Stimulated activated naive CD8-positive, alpha-beta T cell treated with anti-CD3 and anti-CD28 coated beads, Interleukin-15, Interleukin-2, amounts not matched to agents 100 ng/mL and 50 ng/mL, for 24 hours (primary cell): ENCODE results near the gene TSHZ3.

Source experiments
- H3K27ac Mint-ChIP-seq: one replicate; pipeline ENCODE4 v1.8.0; 2021; ENCODE audit warnings: mild to moderate bottlenecking, mixed read lengths
- H3K27me3 Mint-ChIP-seq: one replicate; pipeline ENCODE4 v1.8.0; 2021; ENCODE audit warnings: mixed read lengths
- H3K36me3 Mint-ChIP-seq: one replicate; pipeline ENCODE4 v1.8.0; 2021; ENCODE audit warnings: low read depth, mixed read lengths
- H3K4me1 Mint-ChIP-seq: one replicate; pipeline ENCODE4 v1.8.0; 2021; ENCODE audit warnings: low read depth, mixed read lengths
- H3K4me3 Mint-ChIP-seq: one replicate; pipeline ENCODE4 v1.8.0; 2021; ENCODE audit warnings: mild to moderate bottlenecking, mixed read lengths
- H3K9me3 Mint-ChIP-seq: one replicate; pipeline ENCODE4 v1.8.0; 2021; ENCODE audit warnings: mixed read lengths

The TSHZ3 gene

GRCh38 chr19:31254180-31254551 is 95.1 kb downstream of the TSHZ3 start:
- no peaks in the 10 kb centered on the region for H3K36me3 Mint-ChIP-seq
- H3K27ac Mint-ChIP-seq, result no peak overlapping the region
- H3K27me3 Mint-ChIP-seq, result peaks cover 5% of the 10 kb centered on the region
- no peak overlapping the region for H3K4me3 Mint-ChIP-seq
- no peaks in the 10 kb centered on the region for H3K9me3 Mint-ChIP-seq
- H3K4me1 Mint-ChIP-seq, result no peaks in the 10 kb centered on the region

- no peak overlapping the region for H3K4me3 Mint-ChIP-seq
- H3K9me3 Mint-ChIP-seq, result no peaks in the 10 kb centered on the region
- H3K36me3 Mint-ChIP-seq, result no peaks in the 10 kb centered on the region
- no peak overlapping the region for H3K27ac Mint-ChIP-seq
- peaks cover 5% of the 10 kb centered on the region for H3K27me3 Mint-ChIP-seq
- H3K4me1 Mint-ChIP-seq, result no peaks in the 10 kb centered on the region
These were observed 95.6 kb downstream of the TSHZ3 start for GRCh38 chr19:31253526-31254179.

GRCh38 chr19:31252441-31252840 is 96.8 kb downstream of the TSHZ3 start:
- H3K27me3 Mint-ChIP-seq, result peaks cover 10% of the 10 kb centered on the region
- no peak overlapping the region for H3K27ac Mint-ChIP-seq
- no peaks in the 10 kb centered on the region for H3K9me3 Mint-ChIP-seq
- no peaks in the 10 kb centered on the region for H3K36me3 Mint-ChIP-seq
- no peak overlapping the region for H3K4me3 Mint-ChIP-seq
- no peaks in the 10 kb centered on the region for H3K4me1 Mint-ChIP-seq

- no peak overlapping the region for H3K4me3 Mint-ChIP-seq
- H3K4me1 Mint-ChIP-seq, result no peaks in the 10 kb centered on the region
- no peaks in the 10 kb centered on the region for H3K9me3 Mint-ChIP-seq
- H3K27ac Mint-ChIP-seq, result no peak overlapping the region
- H3K36me3 Mint-ChIP-seq, result no peaks in the 10 kb centered on the region
- H3K27me3 Mint-ChIP-seq, result peaks cover 14% of the 10 kb centered on the region
These were observed 100.0 kb downstream of the TSHZ3 start for GRCh38 chr19:31249217-31249616.

- H3K27me3 Mint-ChIP-seq, result peaks cover 27% of the 10 kb centered on the region
- H3K36me3 Mint-ChIP-seq, result no peaks in the 10 kb centered on the region
- no peak overlapping the region for H3K27ac Mint-ChIP-seq
These were observed 113.4 kb downstream of the TSHZ3 start for GRCh38 chr19:31235806-31236205.

GRCh38 chr19:31233295-31233800 is 115.9 kb downstream of the TSHZ3 start:
- H3K36me3 Mint-ChIP-seq, result no peaks in the 10 kb centered on the region
- H3K9me3 Mint-ChIP-seq, result no peaks in the 10 kb centered on the region
- peaks cover 23% of the 10 kb centered on the region for H3K27me3 Mint-ChIP-seq
- no peaks in the 10 kb centered on the region for H3K4me1 Mint-ChIP-seq
- no peak overlapping the region for H3K27ac Mint-ChIP-seq
- H3K4me3 Mint-ChIP-seq, result no peak overlapping the region

More at GRCh38 chr19:31235806-31236205, 113.4 kb downstream of the TSHZ3 start:
- no peak overlapping the region for H3K4me3 Mint-ChIP-seq
- H3K4me1 Mint-ChIP-seq, result no peaks in the 10 kb centered on the region
- no peaks in the 10 kb centered on the region for H3K9me3 Mint-ChIP-seq

- H3K9me3 Mint-ChIP-seq, result no peaks in the 10 kb centered on the region
- H3K36me3 Mint-ChIP-seq, result no peaks in the 10 kb centered on the region
- peaks cover 22% of the 10 kb centered on the region for H3K27me3 Mint-ChIP-seq
- no peaks in the 10 kb centered on the region for H3K4me1 Mint-ChIP-seq
- no peak overlapping the region for H3K27ac Mint-ChIP-seq
- no peak overlapping the region for H3K4me3 Mint-ChIP-seq
These were observed 116.4 kb downstream of the TSHZ3 start for GRCh38 chr19:31232871-31233270.

GRCh38 chr19:31232180-31232579 is 117.1 kb downstream of the TSHZ3 start:
- no peaks in the 10 kb centered on the region for H3K9me3 Mint-ChIP-seq
- H3K27ac Mint-ChIP-seq, result no peak overlapping the region
- peaks cover 22% of the 10 kb centered on the region for H3K27me3 Mint-ChIP-seq
- H3K4me3 Mint-ChIP-seq, result no peak overlapping the region
- no peaks in the 10 kb centered on the region for H3K4me1 Mint-ChIP-seq
- H3K36me3 Mint-ChIP-seq, result no peaks in the 10 kb centered on the region

- Mint-ChIP-seq H3K27ac (no peak overlapping the region), H3K9me3 (peaks cover 5% of the 10 kb centered on the region), H3K27me3 (peaks cover 21% of the 10 kb centered on the region), H3K36me3 (no peaks in the 10 kb centered on the region), H3K4me1 (peaks cover 2% of the 10 kb centered on the region), H3K4me3 (no peak overlapping the region)
These were observed 118.0 kb downstream of the TSHZ3 start for GRCh38 chr19:31231237-31231636.

GRCh38 chr19:31226151-31226935 is 122.9 kb downstream of the TSHZ3 start:
- Mint-ChIP-seq H3K27ac (no peak overlapping the region), H3K9me3 (peaks cover 11% of the 10 kb centered on the region), H3K4me3 (no peak overlapping the region), H3K27me3 (peaks cover 7% of the 10 kb centered on the region), H3K4me1 (peaks cover 5% of the 10 kb centered on the region), H3K36me3 (no peaks in the 10 kb centered on the region)
